ENCODE data around the gene LRWD1. TPM values are rescaled to one million over a fixed set of nuclear protein-coding genes. Genes with fewer than 3 reads are reported as not detected.

LRWD1 gene
- total RNA-seq, 3 donors from 2014 or later = 12.7 to 17.6 (median 13.3) TPM

GRCh38 chr7:102433219-102434038 lies 31.4 kb upstream of the LRWD1 start, which contains the start of gene ORAI2:
TSS of gene ORAI2 (plus strand) at chr7:102433575. CDS start at chr7:102438957, 5,382 bp downstream.
- ATAC-seq = peak; percentile 83
- peak; percentile 78 to 91 (median 86) for DNase-seq
- intact Hi-C loops (cut with DNase I, micrococcal nuclease) = no loop called here
- H3K9me3 ChIP-seq = no peaks in the 10 kb centered on the region
- peak within 1 kb of the TSS; percentile 25 for H3K4me3 ChIP-seq
- no peaks in the 10 kb centered on the region for H3K36me3 ChIP-seq (ENCODE audit: low read depth)
- TF ChIP-seq, protein P1, sequence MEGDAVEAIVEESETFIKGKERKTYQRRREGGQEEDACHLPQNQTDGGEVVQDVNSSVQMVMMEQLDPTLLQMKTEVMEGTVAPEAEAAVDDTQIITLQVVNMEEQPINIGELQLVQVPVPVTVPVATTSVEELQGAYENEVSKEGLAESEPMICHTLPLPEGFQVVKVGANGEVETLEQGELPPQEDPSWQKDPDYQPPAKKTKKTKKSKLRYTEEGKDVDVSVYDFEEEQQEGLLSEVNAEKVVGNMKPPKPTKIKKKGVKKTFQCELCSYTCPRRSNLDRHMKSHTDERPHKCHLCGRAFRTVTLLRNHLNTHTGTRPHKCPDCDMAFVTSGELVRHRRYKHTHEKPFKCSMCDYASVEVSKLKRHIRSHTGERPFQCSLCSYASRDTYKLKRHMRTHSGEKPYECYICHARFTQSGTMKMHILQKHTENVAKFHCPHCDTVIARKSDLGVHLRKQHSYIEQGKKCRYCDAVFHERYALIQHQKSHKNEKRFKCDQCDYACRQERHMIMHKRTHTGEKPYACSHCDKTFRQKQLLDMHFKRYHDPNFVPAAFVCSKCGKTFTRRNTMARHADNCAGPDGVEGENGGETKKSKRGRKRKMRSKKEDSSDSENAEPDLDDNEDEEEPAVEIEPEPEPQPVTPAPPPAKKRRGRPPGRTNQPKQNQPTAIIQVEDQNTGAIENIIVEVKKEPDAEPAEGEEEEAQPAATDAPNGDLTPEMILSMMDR (IDR thresholded peaks at IDR 0.05) = no peak
- peaks cover 18% of the 10 kb centered on the region for H3K4me1 ChIP-seq (ENCODE audit: low read depth)

GRCh38 chr7:102434039-102434486 lies 30.7 kb upstream of the LRWD1 start:
- Histone ChIP-seq H3K4me1 (ENCODE audit: low read depth) (peaks cover 18% of the 10 kb centered on the region), H3K4me3 (peak overlapping the region; percentile 25), H3K36me3 (ENCODE audit: low read depth) (no peaks in the 10 kb centered on the region), H3K9me3 (no peaks in the 10 kb centered on the region)
- peak; percentile 18 for ATAC-seq
- intact Hi-C loops (cut with DNase I, micrococcal nuclease) = no loop called here
- TF ChIP-seq, protein P1 (IDR thresholded peaks at IDR 0.05) = no peak
- DNase-seq = no peak

GRCh38 chr7:102436118-102436517 lies 28.7 kb upstream of the LRWD1 start:
- no peak for ATAC-seq
- TF ChIP-seq, protein P1 (IDR thresholded peaks at IDR 0.05) = no peak
- Histone ChIP-seq H3K4me1 (ENCODE audit: low read depth) (peaks cover 17% of the 10 kb centered on the region), H3K4me3 (no peak overlapping the region), H3K9me3 (no peaks in the 10 kb centered on the region), H3K36me3 (ENCODE audit: low read depth) (no peaks in the 10 kb centered on the region)
- no peak for DNase-seq
- intact Hi-C loops (cut with DNase I, micrococcal nuclease) = no loop called here

GRCh38 chr7:102439963-102440795 lies 24.6 kb upstream of the LRWD1 start:
- TF ChIP-seq, protein P1 (IDR thresholded peaks at IDR 0.05) = no peak
- no peaks in the 10 kb centered on the region for H3K4me1 ChIP-seq (ENCODE audit: low read depth)
- ATAC-seq (peak; percentile 14), DNase-seq (no peak)
- no peaks in the 10 kb centered on the region for H3K36me3 ChIP-seq (ENCODE audit: low read depth)
- H3K9me3 ChIP-seq = no peaks in the 10 kb centered on the region
- intact Hi-C loops (cut with DNase I, micrococcal nuclease) = no loop called here
- no peak overlapping the region for H3K4me3 ChIP-seq

DNA sequence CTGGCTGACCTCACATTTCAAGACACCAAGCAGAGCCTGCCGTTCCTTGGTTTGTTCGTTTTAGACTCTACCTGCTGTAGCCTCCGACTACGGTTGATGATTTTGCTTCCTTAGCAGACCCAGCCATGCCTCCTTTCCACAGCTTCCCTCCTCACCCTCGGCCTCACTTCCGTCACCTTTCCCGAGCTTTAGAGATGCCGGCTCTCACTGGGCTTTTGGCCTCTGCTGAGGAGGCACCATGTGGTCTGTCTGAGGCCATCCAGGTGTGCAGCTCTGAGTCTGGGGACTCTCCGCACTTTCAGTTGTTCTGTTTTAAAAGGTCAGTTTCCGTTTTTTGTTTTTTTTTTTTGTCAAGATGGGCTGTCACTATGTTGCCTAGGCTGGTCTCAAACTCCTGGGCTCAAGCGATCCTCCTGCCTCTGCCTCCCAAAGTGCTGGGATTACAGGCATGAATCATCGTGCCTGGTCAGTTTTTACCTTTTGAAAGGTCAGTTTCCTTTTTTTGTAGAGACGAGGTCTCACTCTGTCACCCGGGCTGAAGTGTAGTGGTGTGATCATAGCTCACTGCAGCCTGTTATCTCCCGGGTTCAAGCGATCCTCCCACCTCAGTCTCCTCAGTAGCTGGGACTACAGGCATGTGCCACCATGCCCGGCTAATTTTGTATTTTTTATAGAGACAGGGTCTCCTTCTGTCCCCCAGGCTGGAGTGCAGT lies 19.7 kb upstream of the LRWD1 start:
- no peaks in the 10 kb centered on the region for H3K36me3 ChIP-seq (ENCODE audit: low read depth)
- no peaks in the 10 kb centered on the region for H3K4me1 ChIP-seq (ENCODE audit: low read depth)
- ATAC-seq (peak; percentile 33), DNase-seq (no peak)
- H3K9me3 ChIP-seq = no peaks in the 10 kb centered on the region
- TF ChIP-seq, protein P1 (IDR thresholded peaks at IDR 0.05) = no peak
- intact Hi-C loops (cut with DNase I, micrococcal nuclease) = no loop called here
- H3K4me3 ChIP-seq = no peak overlapping the region
